ENCODE data around the gene LGALSL.

GRCh38 chr2:64461271-64462058, 7.5 kb downstream of the LGALSL start:
- TF ChIP-seq GATA2 (IDR thresholded peaks at IDR 0.05; ENCODE audit: low read depth, low read length) (no peak), GATA3 (IDR thresholded peaks at IDR 0.05; ENCODE audit: low read depth, low read length) (no peak)

Measured in SH-SY5Y (cell line).